ENCODE data around the gene SLC6A1.

SLC6A1 gene

DNA sequence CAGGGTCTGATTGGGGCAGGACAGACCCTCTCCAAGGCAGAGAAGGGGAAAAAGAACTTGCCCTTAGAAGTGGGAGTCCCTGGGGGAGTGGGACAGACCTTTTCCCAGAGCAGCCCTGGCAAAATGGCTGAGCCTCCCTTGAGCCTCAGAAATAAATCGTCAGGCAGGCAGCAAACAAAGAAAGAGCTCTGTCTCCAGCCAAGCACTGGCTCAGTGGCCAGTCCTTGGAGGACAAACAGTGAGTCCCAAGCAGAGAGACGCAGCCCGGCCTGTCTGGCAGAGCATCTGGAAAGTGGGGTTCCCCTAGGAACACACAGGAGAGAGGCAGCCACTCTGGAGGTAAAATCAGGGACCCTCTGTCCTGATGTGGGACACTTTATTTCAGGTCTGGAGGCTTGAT lies 1.8 kb downstream of the SLC6A1 start:
- TF ChIP-seq GATA3 (IDR thresholded peaks at IDR 0.05; ENCODE audit: low read depth, low read length) (no peak), GATA2 (IDR thresholded peaks at IDR 0.05; ENCODE audit: low read depth, low read length) (no peak)

DNA sequence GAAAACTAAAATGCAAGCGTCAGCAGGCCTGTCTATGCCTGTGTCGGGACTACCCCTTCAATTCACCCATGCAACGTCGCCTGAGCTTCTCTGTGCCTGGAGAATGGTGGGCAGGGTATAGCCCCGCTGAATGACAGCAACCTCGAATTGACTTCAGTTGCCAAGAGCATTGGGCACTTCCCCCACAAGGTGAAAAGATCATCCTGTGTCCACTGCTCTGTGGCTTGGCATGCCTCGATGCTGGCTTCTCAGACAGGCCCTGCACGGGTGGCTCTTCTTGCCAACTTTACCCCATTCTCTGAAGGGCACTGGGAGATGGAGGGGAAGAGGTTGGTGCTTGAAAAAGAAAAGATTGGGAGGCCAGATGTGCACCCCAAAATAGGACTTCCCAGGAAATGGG lies 3.3 kb downstream of the SLC6A1 start:
- TF ChIP-seq GATA2 (IDR thresholded peaks at IDR 0.05; ENCODE audit: low read depth, low read length) (no peak), GATA3 (IDR thresholded peaks at IDR 0.05; ENCODE audit: low read depth, low read length) (no peak)

DNA sequence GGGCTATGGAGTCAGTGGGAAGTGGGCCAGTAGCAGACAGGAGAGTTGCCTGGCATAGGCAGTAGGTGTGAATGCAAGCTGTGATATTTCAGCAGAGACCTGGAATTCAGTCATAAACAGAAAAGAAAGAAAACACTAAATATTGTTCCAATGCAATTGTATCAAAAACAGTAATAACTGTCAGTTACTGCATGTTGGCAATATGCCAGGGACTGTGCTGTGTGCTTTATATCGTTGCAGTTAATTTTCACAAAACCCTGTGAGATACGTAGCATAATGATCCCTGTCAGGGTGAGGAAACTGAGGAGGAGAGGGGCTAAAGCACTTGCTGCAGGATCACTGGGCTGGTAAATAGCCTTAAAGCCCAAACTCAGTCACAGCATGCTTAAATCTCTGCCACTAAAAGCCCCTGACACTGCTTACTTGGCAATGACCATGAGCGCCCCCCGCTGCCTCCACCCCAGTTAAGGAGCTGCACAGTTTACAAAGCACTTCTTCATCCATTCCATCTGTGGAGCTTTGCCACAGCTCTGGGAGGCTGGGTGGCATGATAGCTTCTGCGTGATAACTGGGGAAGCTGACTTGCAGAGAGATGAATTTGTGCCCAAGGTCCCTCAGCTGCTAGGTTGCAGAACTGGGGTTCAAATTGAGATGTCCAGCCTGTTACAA lies 3.9 kb downstream of the SLC6A1 start:
- TF ChIP-seq GATA2 (IDR thresholded peaks at IDR 0.05; ENCODE audit: low read depth, low read length) (no peak), GATA3 (IDR thresholded peaks at IDR 0.05; ENCODE audit: low read depth, low read length) (no peak)

DNA sequence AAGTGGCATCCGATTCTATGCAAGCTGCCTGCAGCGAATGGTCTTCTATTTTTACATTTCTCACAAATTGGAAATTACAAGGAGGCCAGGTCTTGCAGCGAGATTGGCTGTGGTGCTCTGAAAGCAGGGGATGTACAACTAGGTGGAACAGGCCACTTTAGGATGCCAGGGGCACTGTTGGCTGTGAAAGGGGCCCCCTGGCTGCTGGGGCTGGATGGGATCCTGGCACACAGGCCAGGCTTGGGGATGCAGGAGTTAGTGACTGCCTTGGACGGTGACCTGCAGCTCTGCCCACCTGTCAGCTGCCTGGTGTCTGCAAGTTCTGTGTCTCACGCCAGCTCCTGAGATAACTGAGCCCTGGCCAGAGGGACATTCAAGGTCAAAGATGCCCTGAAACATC lies 4.6 kb downstream of the SLC6A1 start:
- no peak for TF ChIP-seq GATA2 (IDR thresholded peaks at IDR 0.05; ENCODE audit: low read depth, low read length)

DNA sequence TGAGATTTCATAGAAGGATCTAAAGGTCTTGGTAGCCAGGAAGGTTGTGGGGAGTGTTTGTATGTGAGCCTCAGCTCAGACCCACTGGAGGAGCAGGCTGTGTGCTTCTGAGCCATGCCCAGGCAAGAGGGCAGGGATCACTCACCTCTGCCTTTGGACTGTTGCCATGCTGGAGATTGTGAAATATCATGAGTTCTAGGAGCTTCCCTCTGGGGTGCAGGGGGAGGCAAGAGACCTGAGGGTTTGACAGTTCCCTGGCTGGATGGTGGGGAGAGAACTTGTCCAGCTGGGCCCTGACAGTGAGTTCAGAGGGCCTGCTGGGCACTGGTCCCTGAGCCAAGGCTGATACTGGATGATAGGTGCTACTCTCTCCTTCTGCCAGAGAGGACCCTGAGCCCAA lies 6.0 kb downstream of the SLC6A1 start:
- TF ChIP-seq GATA2 (IDR thresholded peaks at IDR 0.05; ENCODE audit: low read depth, low read length) (no peak), GATA3 (IDR thresholded peaks at IDR 0.05; ENCODE audit: low read depth, low read length) (no peak)

DNA sequence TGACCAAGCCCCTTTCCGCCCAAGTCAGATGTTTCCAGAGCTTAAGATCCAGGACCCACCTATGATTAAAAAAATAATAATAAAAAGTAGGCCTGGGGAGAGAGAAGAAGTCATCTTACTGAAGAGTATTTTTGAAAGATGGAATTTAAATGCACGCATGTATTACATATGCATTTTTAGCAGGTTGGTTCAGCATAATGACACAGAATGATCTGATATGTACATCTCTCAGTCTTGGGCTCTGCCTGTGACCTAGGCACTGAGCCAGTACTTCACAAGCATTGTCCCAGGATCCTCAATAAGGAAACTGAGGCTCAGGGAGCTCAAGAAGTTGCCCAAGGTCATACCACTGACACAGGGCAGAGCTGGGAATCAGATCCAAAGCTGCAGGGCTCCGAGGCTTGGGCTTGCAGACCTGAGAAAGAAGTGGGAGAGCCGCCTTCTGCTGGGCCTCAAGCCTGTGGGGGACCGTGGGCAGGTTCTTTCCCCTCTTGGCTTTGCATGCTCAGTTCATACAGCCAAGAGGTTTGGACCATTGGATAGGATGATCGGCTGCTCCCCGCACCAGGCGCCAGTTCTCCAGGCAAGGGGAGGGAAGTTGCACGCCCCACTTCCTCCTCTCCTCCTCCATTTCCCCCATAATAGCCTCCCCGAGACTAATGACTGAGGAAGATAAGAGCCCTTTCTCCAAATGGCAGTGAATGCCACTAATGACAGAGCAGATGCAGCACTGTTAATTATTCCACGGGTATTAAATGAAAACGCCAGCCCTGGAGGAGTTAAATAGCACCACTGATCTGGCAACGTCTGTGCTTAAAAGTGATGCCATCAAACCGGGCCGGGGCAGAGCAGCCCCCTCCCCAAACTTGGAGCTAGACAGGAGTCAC lies 6.9 kb downstream of the SLC6A1 start:
- TF ChIP-seq GATA3 (IDR thresholded peaks at IDR 0.05; ENCODE audit: low read depth, low read length) (no peak), GATA2 (IDR thresholded peaks at IDR 0.05; ENCODE audit: low read depth, low read length) (no peak)

DNA sequence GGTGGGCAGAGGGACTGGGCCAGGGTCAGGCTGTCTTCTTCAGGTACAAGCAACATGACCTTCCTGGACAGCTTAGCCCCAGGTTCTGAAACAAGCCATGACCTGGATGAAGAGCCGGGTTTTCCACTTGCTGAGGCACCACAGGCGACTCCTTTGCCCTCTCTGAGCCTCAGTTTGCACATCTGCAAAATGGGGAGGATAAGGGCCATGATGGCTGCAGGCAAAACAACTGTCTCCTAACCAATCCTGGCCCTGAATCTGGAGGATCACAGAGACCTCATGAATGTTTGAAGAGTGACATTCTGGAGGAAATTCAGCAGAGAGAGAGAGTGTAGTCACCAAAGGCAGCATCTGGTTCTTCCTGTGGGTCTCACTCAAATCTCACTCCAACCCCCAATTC lies 8.0 kb downstream of the SLC6A1 start:
- no peak for TF ChIP-seq GATA2 (IDR thresholded peaks at IDR 0.05; ENCODE audit: low read depth, low read length)

DNA sequence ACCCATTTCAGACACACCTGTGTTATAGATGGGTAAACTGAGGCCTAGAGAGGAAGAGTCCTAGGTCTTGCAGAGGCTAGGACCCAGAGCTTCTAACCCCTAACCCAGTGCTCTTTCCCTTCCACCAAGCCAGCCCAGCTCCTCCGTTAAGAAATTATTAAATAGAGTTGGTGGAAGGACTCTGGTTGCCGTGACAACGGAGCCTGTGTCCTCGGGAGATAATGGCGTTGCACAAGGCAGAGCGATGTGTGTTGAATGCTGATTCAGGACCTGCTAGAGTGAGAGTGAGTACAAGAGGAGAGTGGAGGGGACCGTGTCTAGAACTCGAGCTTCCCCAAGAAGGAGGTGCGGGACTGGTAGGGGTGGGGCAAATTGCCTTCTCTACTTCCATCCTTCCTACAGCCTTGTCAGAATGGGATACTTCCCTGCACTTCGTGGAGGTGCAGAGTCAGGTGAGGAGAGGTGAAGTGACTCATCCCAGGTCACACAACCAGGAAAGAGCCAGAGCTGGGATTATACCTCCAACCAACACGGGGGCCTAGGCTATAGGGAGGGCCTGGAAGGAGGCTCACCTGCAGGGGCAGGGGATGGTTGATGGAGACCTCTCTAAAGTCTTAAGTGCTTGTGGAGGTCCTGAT lies 8.6 kb downstream of the SLC6A1 start:
- TF ChIP-seq GATA2 (IDR thresholded peaks at IDR 0.05; ENCODE audit: low read depth, low read length): no peak
- no peak for TF ChIP-seq GATA3 (IDR thresholded peaks at IDR 0.05; ENCODE audit: low read depth, low read length)

DNA sequence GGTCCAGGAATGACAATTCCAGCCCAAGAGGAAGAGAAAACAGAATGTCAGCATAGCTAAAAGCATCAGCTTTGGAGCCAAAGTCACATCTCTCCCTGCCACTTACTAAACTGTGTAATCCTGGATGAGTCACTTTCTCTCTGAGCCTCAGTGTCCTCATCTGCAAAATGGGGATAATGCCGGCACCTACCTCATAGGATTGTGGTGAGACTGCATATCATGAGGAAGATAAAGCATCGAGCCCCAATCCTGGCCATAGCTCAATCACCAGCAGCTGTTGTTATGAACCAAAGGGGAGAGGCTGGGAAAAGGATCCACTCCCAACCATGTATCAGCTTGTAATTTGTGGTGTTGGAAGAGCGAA lies 9.1 kb downstream of the SLC6A1 start:
- no peak for TF ChIP-seq GATA2 (IDR thresholded peaks at IDR 0.05; ENCODE audit: low read depth, low read length)

DNA sequence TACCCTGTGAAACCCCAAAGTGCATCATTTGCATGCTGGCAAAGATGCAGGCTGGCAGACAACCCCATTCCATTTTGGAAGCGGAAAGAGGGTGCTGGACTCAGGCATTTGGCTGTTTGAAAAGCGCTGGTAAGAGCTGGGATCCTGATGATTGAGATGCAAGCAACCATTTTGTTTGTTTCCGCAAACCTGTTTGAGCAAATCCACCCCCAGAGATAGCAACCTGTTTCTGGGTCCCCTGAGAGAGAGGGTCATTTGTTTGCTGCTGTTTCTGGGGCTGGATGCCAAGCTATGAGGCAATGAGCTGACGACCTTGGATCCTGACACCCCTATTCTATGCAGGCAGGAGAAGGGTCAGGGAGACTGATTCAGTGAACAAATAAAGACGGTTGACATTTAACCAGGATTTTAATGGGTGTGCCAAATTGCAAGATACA lies 9.8 kb downstream of the SLC6A1 start:
- TF ChIP-seq GATA2 (IDR thresholded peaks at IDR 0.05; ENCODE audit: low read depth, low read length) (no peak), GATA3 (IDR thresholded peaks at IDR 0.05; ENCODE audit: low read depth, low read length) (no peak)

DNA sequence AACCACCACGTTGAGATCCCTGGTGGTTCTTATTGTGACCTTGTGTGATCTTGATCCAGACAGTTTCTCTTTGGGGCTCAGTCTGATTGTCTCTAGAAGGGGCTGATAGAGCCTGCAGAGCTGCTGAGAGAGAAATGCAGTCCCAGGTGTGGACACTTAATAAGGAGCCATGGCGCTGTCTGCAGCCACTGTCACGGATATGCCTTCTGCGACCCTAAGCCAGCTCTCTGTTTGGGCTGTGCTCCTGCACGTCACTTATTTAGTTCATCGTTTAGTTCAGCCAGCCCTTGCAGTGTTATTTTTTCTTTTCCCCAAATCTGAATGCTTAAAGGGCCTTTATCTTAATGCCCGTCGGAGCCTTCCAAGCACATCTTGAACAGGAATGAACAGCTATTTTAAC lies 12.0 kb downstream of the SLC6A1 start:
- no peak for TF ChIP-seq GATA3 (IDR thresholded peaks at IDR 0.05; ENCODE audit: low read depth, low read length)
- no peak for TF ChIP-seq GATA2 (IDR thresholded peaks at IDR 0.05; ENCODE audit: low read depth, low read length)

DNA sequence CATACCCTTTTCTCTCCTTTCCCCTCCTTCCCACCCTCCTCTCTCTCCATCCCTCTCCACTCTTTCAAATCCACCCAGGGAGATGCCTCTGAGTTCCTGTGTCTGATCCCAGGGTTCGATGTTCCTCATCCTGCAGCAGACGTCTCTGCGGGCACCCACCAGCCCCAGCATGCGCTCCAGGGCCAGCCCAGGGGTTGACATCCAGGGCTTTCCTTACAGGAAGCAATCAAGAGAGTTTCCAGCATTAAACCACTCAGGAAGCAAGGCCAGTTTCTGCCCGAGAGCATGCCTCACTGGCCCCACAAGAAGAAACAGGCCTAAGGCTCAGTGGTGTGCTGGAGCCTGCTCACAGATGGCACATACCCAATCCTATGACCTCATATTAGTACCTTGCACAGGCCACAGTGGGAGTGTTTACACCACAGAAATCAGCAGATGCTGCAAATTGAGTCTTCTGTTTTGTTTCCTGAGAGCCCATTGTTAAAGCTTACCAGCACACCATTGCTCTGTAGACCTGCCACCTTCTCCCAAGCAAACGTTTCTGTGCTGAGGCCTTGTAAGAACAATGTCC lies 13.2 kb downstream of the SLC6A1 start:
- no peak for TF ChIP-seq GATA2 (IDR thresholded peaks at IDR 0.05; ENCODE audit: low read depth, low read length)

DNA sequence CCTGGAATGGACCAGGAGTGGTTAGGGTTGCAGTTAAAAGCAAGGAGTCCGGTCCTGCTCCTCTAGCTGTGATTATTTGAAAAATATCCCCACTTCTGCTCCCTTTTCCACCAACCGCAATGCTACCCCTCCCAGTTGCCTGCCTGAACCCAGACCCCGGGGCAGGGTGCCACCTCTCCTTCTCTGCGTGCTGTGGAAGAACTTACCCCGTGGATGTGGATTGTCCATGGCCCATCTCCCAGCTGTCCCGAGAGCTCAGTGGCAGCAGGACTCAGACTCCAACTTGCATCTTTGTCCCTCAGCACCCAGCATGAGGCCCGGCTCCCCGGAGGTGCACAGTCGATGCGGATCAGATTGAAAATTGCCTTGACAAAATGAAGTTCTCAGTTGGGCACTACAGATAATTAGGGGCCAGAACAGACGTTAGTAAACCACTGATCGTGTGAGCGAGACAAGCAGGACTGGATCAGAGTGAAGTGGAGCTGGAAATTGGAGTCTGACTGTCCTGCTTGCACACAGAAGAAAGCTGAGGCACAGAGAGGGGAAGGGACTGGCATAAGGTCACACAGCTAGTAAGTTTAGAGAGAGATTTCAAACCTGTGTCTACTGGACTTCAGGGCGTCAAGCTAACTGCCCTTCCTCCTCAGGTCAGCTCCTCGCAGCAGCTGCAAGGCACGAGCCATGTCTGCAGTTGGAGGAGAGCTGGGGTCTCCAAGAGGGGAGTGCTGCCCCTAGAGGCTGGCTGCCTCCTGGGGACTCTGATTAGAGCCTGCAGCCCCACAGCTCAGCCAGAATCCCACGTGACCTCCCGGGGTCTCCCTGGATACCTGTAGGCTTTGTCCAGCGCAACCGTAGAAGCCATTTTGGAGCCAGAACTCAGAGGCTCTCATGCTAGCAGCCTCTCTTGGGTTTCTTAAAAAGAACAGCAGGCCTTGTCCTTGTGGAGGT lies 14.7 kb downstream of the SLC6A1 start:
- TF ChIP-seq GATA3 (IDR thresholded peaks at IDR 0.05; ENCODE audit: low read depth, low read length): no peak
- no peak for TF ChIP-seq GATA2 (IDR thresholded peaks at IDR 0.05; ENCODE audit: low read depth, low read length)

DNA sequence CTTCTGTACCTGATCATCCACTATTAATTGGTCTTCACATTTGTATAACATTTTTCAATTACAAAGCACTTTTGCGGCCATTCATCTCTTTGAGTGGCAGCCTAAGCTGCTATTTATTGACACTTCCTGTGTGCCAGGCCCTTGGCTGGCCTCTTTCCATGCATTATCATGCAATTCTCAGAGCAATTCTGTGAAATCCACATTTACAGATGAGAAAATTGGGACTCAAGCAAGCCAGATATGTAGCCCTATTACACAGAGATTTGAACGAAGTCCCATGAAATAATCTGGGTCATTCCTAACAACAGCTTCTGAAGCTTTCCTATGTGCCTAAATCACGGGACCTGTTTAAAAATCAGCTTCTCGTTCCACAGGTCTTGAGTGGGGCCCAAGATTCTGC lies 17.4 kb downstream of the SLC6A1 start:
- TF ChIP-seq GATA3 (IDR thresholded peaks at IDR 0.05; ENCODE audit: low read depth, low read length): no peak
- no peak for TF ChIP-seq GATA2 (IDR thresholded peaks at IDR 0.05; ENCODE audit: low read depth, low read length)
